Measurements from ENCODE around the gene VAV2.

The VAV2 gene

DNA sequence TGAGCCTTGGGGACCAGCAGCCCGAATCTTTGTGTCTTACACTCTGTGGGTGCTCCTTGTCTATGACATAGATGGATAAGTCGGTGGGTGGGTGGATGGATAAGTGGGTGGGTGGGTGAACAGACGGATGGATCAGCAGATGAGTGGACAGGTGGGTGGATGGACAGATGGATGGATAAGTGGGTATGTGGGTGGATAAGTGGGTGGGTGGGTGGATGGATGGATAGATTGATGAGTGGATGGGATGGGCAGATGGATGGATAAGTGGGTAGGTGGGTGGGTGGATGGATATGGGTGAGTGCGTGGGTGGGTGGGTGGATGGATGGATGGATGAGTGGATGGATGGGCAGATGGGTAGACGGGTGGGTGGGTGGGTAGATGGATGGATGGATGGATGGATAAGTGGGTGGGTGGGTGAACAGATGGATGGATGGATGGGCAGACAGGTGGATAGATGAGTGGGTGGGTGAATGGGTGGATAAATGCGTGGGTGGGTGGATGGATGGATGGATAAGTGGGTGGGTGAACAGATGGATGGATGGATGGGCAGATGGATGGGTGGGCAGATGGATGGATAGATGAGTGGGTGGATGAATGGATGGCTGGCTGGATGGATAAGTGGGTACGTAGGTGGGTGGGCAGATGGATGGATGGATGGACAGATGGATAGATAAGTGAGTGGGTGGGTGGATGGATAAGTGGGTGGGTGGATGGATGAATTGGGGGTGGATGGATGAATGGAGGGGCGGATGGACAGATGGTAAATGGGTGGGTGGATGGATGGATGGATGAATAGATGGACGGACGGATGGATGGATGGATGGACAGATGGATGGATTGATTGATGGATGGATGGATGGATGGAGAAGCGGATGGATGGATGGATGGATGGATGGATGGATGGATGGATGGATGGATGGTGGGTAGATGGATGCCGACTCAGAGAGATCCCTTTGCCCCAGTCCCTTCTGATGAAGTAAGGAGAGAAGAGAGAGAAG is 121.2 kb downstream of the VAV2 start:
- no peak for DNase-seq

- DNase-seq: no peak
Measured at GRCh38 chr9:133869674-133870405, 122.3 kb downstream of the VAV2 start.

- no peak for DNase-seq
Measured at GRCh38 chr9:133868203-133868602, 123.9 kb downstream of the VAV2 start.

- DNase-seq: no peak
Measured at GRCh38 chr9:133866946-133867345, 125.2 kb downstream of the VAV2 start.

DNA sequence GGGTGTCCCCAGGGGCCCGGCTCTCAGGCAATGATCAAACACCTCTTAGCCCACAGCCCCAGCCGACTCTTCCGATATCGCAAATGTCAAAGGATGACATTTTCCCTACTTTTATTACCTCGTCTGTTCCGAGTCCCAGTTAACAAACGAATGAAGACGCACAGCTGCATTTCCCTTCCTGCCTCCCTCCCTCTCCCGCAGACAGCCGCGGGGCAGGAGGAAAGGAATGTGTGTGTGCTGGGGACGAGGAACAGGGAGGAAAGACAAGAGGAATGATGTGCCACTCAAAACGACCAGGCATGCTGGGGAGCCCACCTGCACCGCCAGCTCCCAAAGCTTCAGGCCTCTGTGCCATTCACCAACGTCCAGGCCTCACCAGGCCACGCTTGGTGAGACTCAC is 128.1 kb downstream of the VAV2 start:
- DNase-seq: no peak

- no peak for DNase-seq
Measured at GRCh38 chr9:133863257-133863592, 128.9 kb downstream of the VAV2 start.

- peak; percentile 5 to 65 for DNase-seq
Measured at GRCh38 chr9:133862585-133863256, 129.4 kb downstream of the VAV2 start.

- no peak for DNase-seq
Measured at GRCh38 chr9:133861692-133862091, 130.4 kb downstream of the VAV2 start.

- no peak for DNase-seq
Measured at GRCh38 chr9:133861086-133861485, 131.0 kb downstream of the VAV2 start.

GRCh38 chr9:133858771-133859170 is 133.4 kb downstream of the VAV2 start:
- DNase-seq: no peak

GRCh38 chr9:133857639-133858038 is 134.5 kb downstream of the VAV2 start:
- no peak for DNase-seq

GRCh38 chr9:133856798-133857197 is 135.3 kb downstream of the VAV2 start:
- no peak for DNase-seq

DNA sequence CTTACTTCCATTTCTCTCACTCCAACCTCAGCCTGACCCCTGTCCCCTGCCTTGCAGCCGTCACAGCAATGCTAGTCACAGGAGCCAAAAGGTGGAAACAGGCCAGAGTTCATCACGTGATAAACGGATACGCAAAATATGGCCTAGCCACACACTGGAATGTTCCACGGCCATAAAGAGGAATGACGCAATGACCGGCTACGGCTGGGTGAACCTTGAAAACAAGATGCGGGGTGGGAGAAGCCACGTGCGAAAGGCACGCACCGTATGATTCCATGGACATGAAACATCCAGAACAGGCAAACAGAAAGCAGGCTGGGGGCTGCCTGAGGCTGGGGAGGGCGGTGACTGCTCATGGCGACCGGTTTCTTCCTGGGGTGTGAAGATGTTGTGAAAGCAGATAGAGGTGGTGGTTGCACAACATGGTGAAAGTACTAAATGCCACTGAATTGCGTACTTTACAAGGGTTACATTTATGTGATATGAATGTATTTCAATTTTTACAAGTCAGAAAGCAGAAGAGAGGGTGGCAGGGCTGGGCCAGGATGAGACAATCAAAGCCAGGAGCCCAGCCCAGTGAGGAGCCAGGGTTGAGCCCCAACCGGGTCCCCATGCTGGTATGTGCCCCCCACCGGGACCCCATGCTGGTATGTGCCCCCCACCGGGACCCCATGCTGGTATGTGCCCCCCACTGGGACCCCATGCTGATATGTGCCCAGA is 136.2 kb downstream of the VAV2 start:
- DNase-seq: peak in 1 of 2 donors; percentile 76

DNA sequence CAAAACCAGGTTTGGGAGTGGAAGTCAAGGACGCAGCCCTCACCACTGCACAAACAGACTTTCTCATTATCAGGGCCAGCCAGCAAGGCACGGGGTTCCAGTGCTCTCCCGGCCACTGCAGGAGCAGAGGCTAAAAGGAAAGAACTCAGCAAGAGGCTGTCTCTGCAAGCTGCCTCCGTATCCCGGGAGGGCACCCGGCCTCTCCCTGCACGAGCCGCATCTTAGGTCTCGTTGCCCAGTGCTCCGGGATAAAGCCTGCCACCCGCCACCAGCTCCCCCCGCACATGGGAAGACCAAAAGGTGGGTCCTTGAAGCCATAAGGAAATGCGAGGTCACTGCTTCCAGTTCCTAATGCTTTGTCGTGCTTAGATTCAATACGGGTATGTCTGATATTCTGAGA is 136.8 kb downstream of the VAV2 start:
- no peak for DNase-seq

- DNase-seq: no peak
Measured at GRCh38 chr9:133854765-133855164, 137.4 kb downstream of the VAV2 start.

GRCh38 chr9:133854048-133854447 is 138.1 kb downstream of the VAV2 start:
- no peak for DNase-seq

DNA sequence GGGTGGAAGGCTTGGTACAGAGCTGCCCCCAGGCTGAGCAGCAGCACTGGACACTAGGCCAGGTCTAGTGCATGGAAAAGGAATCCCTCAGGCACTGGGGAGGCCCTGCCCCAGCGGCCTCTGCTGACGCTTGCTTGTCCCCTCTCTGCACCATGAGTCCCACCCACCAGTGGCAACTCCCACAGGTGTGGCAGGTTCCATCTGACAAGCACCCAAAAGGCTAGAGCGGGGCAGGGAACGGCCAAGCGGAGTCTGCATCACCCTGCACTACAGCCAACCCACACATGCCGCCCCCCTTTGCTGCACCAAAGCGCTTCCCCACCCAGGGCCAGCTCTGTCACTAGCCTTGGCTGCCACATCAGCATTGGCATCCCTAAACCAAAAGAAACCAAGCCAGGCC is 138.8 kb downstream of the VAV2 start:
- no peak for DNase-seq

DNA sequence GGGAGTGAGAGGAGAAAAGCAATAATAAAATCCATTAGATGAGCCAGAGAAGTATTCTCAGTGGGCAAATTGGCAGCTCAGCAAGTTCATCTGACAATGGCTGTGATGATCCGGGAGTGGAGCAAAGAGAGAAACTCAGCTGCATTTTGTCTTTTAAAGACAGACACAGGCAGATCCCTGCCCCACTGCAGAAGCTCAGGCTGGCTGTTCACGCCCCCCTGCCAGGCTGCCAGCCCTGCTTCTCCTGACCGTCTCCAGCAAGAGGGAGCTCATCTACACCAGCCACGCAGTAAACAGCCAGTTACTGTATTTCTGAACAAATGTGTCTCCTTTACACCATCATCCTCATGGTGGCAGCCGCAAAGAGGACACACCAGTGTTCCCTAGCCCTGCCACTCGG is 139.7 kb downstream of the VAV2 start:
- no peak for DNase-seq

- no peak for DNase-seq
Measured at GRCh38 chr9:133851693-133852092, 140.4 kb downstream of the VAV2 start.

GRCh38 chr9:133850937-133851336 is 141.2 kb downstream of the VAV2 start:
- DNase-seq: no peak

- no peak for DNase-seq
Measured at GRCh38 chr9:133850161-133850560, 142.0 kb downstream of the VAV2 start.

GRCh38 chr9:133849110-133849670 is 142.9 kb downstream of the VAV2 start:
- DNase-seq: no peak

Measured in CD4-positive, alpha-beta T cell treated with Interleukin-1 beta for 1 hour (primary cell).